AG04450 (cell line): ENCODE results near the gene SMPD3. TPM values are rescaled to one million over a fixed set of nuclear protein-coding genes. Genes with fewer than 3 reads are reported as not detected.

Source experiments
- CTCF ChIA-PET: fragments of 300-600, 350-600 bp; formaldehyde crosslinking; extraction: SDS; loops from one replicate; lab custom pipeline; 2022; ENCODE audit warnings: antibody characterized with exemption, inconsistent platforms; lab: Charles Lee
- POLR2A ChIA-PET: fragments of 350-600 bp; formaldehyde crosslinking; extraction: SDS; loops from one replicate; lab custom pipeline; 2021; ENCODE audit warnings: antibody characterized with exemption, inconsistent platforms; lab: Yijun Ruan, JAX
- DNase-seq: peaks from one replicate; pipeline ENCODE4 v3.0.0-alpha.2; 2011; ENCODE audit warnings: low read depth, low spot score
- H3K27ac ChIP-seq: one replicate; pipeline ENCODE4 v1.5.1; 2012; ENCODE audit warnings: low read depth, low read length, control low read depth
- H3K27me3 ChIP-seq: one replicate; pipeline ENCODE4 v1.6.0; 2012; ENCODE audit warnings: low read length; ENCODE audit not compliant: control insufficient read depth, insufficient read depth
- H3K4me3 ChIP-seq: 2 replicates; pipeline ENCODE4 v1.5.1; 2011; ENCODE audit warnings: mild to moderate bottlenecking, low read depth, low read length, control low read depth
- H3K9me3 ChIP-seq: 2 replicates; pipeline ENCODE4 v1.5.1; 2012; ENCODE audit warnings: low read length; ENCODE audit not compliant: control insufficient read depth, insufficient read depth
- CTCF ChIP-seq: IDR thresholded peaks from 2 replicates; pipeline ENCODE4 v1.5.1; 2011; ENCODE audit warnings: low read depth, low read length, control low read depth, inconsistent platforms
- polyA plus RNA-seq: library from polyadenylated mRNA; depleted of rRNA; stranded (reverse); fragments of >200 nt; gene quantifications from 2 replicates; pipeline ENCODE4 v1.2.3, GENCODE V29; 2011

The SMPD3 gene
- polyA plus RNA-seq, 1 experiment, result not detected

- CTCF ChIA-PET, result interaction anchor here (2.2 kb wide), 1 partner anchor 52 kb away, joined by 7 read pairs; no protein-coding TSS in a partner anchor
- POLR2A ChIA-PET, result no interaction called here
- no peak overlapping the region for H3K27ac ChIP-seq
- no peak overlapping the region for H3K4me3 ChIP-seq
- peaks cover 30% of the 10 kb centered on the region for H3K27me3 ChIP-seq
- no peak for DNase-seq
- no peaks in the 10 kb centered on the region for H3K9me3 ChIP-seq
- TF ChIP-seq CTCF, result no peak
These were observed 20.5 kb upstream of the SMPD3 start for GRCh38 chr16:68468842-68469241.

GRCh38 chr16:68466174-68466573, 17.9 kb upstream of the SMPD3 start:
- ChIA-PET CTCF (interaction anchor here (1.0 kb wide), 1 partner anchor 54 kb away, joined by 3 read pairs; no protein-coding TSS in a partner anchor), POLR2A (no interaction called here)
- no peaks in the 10 kb centered on the region for H3K9me3 ChIP-seq
- peaks cover 25% of the 10 kb centered on the region for H3K27me3 ChIP-seq
- no peak overlapping the region for H3K27ac ChIP-seq
- H3K4me3 ChIP-seq, result no peak overlapping the region
- TF ChIP-seq CTCF, result no peak
- no peak for DNase-seq

- no peak overlapping the region for H3K27ac ChIP-seq
- H3K4me3 ChIP-seq, result no peak overlapping the region
- H3K27me3 ChIP-seq, result peaks cover 17% of the 10 kb centered on the region
- TF ChIP-seq CTCF, result no peak
- ChIA-PET POLR2A (no interaction called here), CTCF (no interaction called here)
- DNase-seq, result no peak
- H3K9me3 ChIP-seq, result no peaks in the 10 kb centered on the region
These were observed 15.6 kb upstream of the SMPD3 start for GRCh38 chr16:68463904-68464303.

GRCh38 chr16:68460067-68460466, 11.8 kb upstream of the SMPD3 start:
- CTCF ChIA-PET, result no interaction called here

GRCh38 chr16:68459457-68459856, 11.1 kb upstream of the SMPD3 start:
- POLR2A ChIA-PET, result no interaction called here
- CTCF ChIA-PET, result no interaction called here
- H3K27me3 ChIP-seq, result peaks cover 5% of the 10 kb centered on the region

More at GRCh38 chr16:68460067-68460466, 11.8 kb upstream of the SMPD3 start:
- H3K27me3 ChIP-seq, result peaks cover 8% of the 10 kb centered on the region
- H3K9me3 ChIP-seq, result no peaks in the 10 kb centered on the region
- DNase-seq, result no peak
- no peak overlapping the region for H3K4me3 ChIP-seq
- POLR2A ChIA-PET, result no interaction called here
- H3K27ac ChIP-seq, result no peak overlapping the region
- TF ChIP-seq CTCF, result no peak

More at GRCh38 chr16:68459457-68459856, 11.1 kb upstream of the SMPD3 start:
- Histone ChIP-seq H3K9me3 (no peaks in the 10 kb centered on the region), H3K4me3 (no peak overlapping the region), H3K27ac (no peak overlapping the region)
- TF ChIP-seq CTCF, result no peak
- no peak for DNase-seq
